ENCODE results near the gene ATF6B.

DNA sequence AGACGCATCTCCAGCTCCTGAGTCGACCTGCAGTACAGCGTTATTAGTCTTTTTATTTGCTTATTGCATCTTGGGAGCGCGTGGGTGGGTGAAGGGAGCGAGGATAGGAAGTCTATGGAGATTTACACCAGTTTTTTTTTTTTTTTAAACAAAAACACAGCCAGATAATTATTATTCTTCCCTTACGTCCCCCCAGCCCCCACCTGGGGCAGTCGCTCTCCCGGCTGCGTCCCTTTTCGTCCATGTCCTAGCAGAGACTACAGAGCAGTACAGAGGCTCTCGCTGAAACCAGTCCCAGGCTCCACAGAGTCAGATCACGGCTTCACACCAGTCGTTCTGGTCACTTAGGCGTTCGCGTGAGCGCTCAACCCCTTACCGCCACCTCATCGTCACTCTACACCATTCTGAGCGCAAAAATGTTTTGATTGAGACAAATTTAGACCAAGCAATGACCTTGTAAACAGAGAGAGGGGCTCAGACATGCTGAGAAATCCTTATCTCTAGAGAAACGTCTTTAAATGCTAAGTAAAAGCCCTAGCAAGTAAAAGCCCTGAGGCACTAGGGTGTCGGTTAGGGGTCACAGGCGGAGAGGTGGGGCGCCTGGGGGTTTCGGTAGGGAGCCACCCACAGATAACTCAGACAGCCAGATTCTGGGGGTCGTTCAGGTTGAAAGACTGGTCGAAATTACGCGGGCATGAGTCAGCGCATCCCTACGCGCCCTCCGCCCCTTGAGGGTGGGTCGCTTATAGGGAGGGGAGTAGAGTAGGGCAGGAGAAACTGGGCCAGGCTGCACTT, 24.9 kb upstream of the ATF6B start:
- TF ChIP-seq, protein P1, sequence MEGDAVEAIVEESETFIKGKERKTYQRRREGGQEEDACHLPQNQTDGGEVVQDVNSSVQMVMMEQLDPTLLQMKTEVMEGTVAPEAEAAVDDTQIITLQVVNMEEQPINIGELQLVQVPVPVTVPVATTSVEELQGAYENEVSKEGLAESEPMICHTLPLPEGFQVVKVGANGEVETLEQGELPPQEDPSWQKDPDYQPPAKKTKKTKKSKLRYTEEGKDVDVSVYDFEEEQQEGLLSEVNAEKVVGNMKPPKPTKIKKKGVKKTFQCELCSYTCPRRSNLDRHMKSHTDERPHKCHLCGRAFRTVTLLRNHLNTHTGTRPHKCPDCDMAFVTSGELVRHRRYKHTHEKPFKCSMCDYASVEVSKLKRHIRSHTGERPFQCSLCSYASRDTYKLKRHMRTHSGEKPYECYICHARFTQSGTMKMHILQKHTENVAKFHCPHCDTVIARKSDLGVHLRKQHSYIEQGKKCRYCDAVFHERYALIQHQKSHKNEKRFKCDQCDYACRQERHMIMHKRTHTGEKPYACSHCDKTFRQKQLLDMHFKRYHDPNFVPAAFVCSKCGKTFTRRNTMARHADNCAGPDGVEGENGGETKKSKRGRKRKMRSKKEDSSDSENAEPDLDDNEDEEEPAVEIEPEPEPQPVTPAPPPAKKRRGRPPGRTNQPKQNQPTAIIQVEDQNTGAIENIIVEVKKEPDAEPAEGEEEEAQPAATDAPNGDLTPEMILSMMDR (IDR thresholded peaks at IDR 0.05; ENCODE audit: low read length), result no peak
- TF ChIP-seq EZH2 (optimal IDR thresholded peaks at IDR 0.05; ENCODE audit: low read depth, low read length) (no peak), EZH2phosphoT487 (IDR thresholded peaks at IDR 0.05; ENCODE audit: low read length) (no peak)

Measured in MM.1S (cell line).